Adrenal gland (tissue), 12 donors: Measurements from ENCODE around the gene SLC5A9. TPM values are rescaled to one million over a fixed set of nuclear protein-coding genes. Genes with fewer than 3 reads are reported as not detected.

Experiments
- DNase-seq, 7 donors: peaks; one replicate each; pipeline ENCODE4 v3.0.0-alpha.2; 2019 to 2020
- H3K27ac ChIP-seq, 5 donors: fragments of 200-600 bp; sonication (generic) in 4 of 5; 1 replicate in 3 of 5; 2 replicates in 2 of 5; pipeline versions ENCODE4 v1.5.1 to v1.8.0; 2016 to 2020; ENCODE audit warnings: mild to moderate bottlenecking in 1 of 5
- H3K27me3 ChIP-seq: fragments of 200-600 bp; 2 replicates; pipeline ENCODE4 v1.8.0; 2021
- H3K36me3 ChIP-seq, 2 donors: fragments of 200-600 bp; replicated peaks in 1 of 2; 1 replicate in 1 of 2; 2 replicates in 1 of 2; pipeline versions ENCODE4 v1.5.1 to v1.8.0; 2018 to 2022
- H3K4me1 ChIP-seq, 2 donors: fragments of 200-600 bp; replicated peaks in 1 of 2; 1 replicate in 1 of 2; 2 replicates in 1 of 2; pipeline versions ENCODE4 v1.5.1 to v1.8.0; 2018 to 2021
- H3K4me3 ChIP-seq, 4 donors: fragments of 200-600 bp; sonication (generic) in 3 of 4; one replicate each; pipeline ENCODE4 v1.5.1; 2016 to 2018
- H3K9me3 ChIP-seq, 3 donors: fragments of 200-600 bp; sonication (generic) in 1 of 3; replicated peaks in 1 of 3; 1 replicate in 2 of 3; 2 replicates in 1 of 3; pipeline versions ENCODE4 v1.5.1 to v1.8.0; 2016 to 2021
- CTCF ChIP-seq, 6 experiments: fragments of 450-650 bp in 4 of 6; fragments of 200-600 bp in 2 of 6; sonication (generic) in 1 of 6; IDR thresholded peaks; 1 replicate in 5 of 6; 2 replicates in 1 of 6; pipeline versions ENCODE4 v1.5.1 to v1.8.0; 2016 to 2021; ENCODE audit warnings: antibody characterized with exemption in 6 of 6, mild to moderate bottlenecking in 2 of 6, moderate library complexity in 1 of 6
- POLR2A ChIP-seq, 2 donors: fragments of 450-650 bp; IDR thresholded peaks; one replicate each; pipeline ENCODE4 v1.6.1; 2017; ENCODE audit warnings: antibody characterized with exemption in 2 of 2, mild to moderate bottlenecking in 2 of 2, moderate library complexity in 1 of 2
- WGBS, 4 donors: extraction: QIAGEN DNeasy Blood & Tissue Kit in 2 of 4; methylation state at CpG; one replicate each; pipeline versions ENCODE4 v1.1.5 to v1.1.7; 2013 to 2017; 5-methylcytosine and 5-hydroxymethylcytosine counted together
- intact Hi-C, 2 donors: fragments of 100-400 bp; cut with DNase I; formaldehyde crosslinking; loops; one replicate each; pipeline versions ENCODE4 v1.14.1 to v1.15.0; 2022 to 2023
- polyA plus RNA-seq, 3 donors: library from polyadenylated mRNA; stranded (reverse); fragments of 200-250 nt in 2 of 3; fragments of 350-450 nt in 1 of 3; fragmentation: Illumina TruSeq in 1 of 3; extraction: RNeasy Lipid Tissue Mini Kit (QIAGEN cat#74804) in 1 of 3; gene quantifications; one replicate each; pipeline ENCODE4 v1.2.3, GENCODE V29; 2013 to 2014
- total RNA-seq, 9 donors: library from RNA; depleted of rRNA in 4 of 9; stranded (reverse); fragments of >200 nt in 4 of 9; fragments of 120-200 nt in 1 of 9; fragmentation: NEBNext Ultra II Directional in 1 of 9; extraction: Animal tissue kit (Norgen Biotek cat#: 25700) in 1 of 9; gene quantifications; one replicate each; pipeline versions ENCODE4 v1.1.0 to v1.2.4, GENCODE V29; 2013 to 2023
- donor health status: healthy with polysubstance abuse.
- donor health status: Bipolar disorder and iron deficiency.
- donor health status: DM: yes; HTN: yes; CAD: no.
- donor health status: DM: no; HTN: no; CAD: no.
- donor health status: DM: no; HTN: no; CAD: no.
- donor health status: DM: yes; HTN: yes; CAD: no.

The SLC5A9 gene
- total and polyA plus RNA-seq, 12 donors, result 0.11 to 0.83 (median 0.22) TPM; not detected in 3

GRCh38 chr1:48227165-48228013 is 4.9 kb downstream of the SLC5A9 start:
- Histone ChIP-seq H3K36me3 (no peaks in the 10 kb centered on the region), H3K27me3 (no peaks in the 10 kb centered on the region), H3K4me3 (no peak overlapping the region), H3K4me1 (no peaks in the 10 kb centered on the region), H3K9me3 (no peaks in the 10 kb centered on the region), H3K27ac (no peak overlapping the region)
- intact Hi-C loops, result no loop called here
- peak in 1 of 7 donors; percentile 9 for DNase-seq
- WGBS, 4 donors, result 75 to 80% (median 76%) methylated on average over 10 of the region's 10 CpGs
- no peak for TF ChIP-seq POLR2A (IDR thresholded peaks at IDR 0.05)
- TF ChIP-seq CTCF (IDR thresholded peaks at IDR 0.05), result no peak

- Histone ChIP-seq H3K27ac (no peak overlapping the region), H3K4me1 (no peaks in the 10 kb centered on the region), H3K4me3 (no peak overlapping the region), H3K9me3 (no peaks in the 10 kb centered on the region), H3K27me3 (no peaks in the 10 kb centered on the region), H3K36me3 (no peaks in the 10 kb centered on the region)
- no peak for DNase-seq
- WGBS, 4 donors, result 70 to 74% (median 70%) methylated on average over 5 of the region's 5 CpGs
- intact Hi-C loops, result no loop called here
- TF ChIP-seq CTCF (IDR thresholded peaks at IDR 0.05) (no peak), POLR2A (IDR thresholded peaks at IDR 0.05) (no peak)
Measured at GRCh38 chr1:48228156-48228555, 5.6 kb downstream of the SLC5A9 start.

GRCh38 chr1:48229317-48229716 is 6.8 kb downstream of the SLC5A9 start:
- intact Hi-C loops, result no loop called here
- Histone ChIP-seq H3K4me1 (no peaks in the 10 kb centered on the region), H3K9me3 (no peaks in the 10 kb centered on the region), H3K27me3 (no peaks in the 10 kb centered on the region), H3K4me3 (no peak overlapping the region), H3K36me3 (no peaks in the 10 kb centered on the region), H3K27ac (no peak overlapping the region)
- no peak for DNase-seq
- WGBS, 4 donors, result 85 to 88% (median 86%) methylated on average over 5 to 6 of the region's 6 CpGs
- no peak for TF ChIP-seq CTCF (IDR thresholded peaks at IDR 0.05)
- TF ChIP-seq POLR2A (IDR thresholded peaks at IDR 0.05), result no peak

GRCh38 chr1:48230236-48230635 is 7.7 kb downstream of the SLC5A9 start:
- intact Hi-C loops, result no loop called here
- 84 to 88% (median 88%) methylated on average over 4 of the region's 4 CpGs for WGBS, 4 donors
- no peaks in the 10 kb centered on the region for H3K4me1 ChIP-seq

More at GRCh38 chr1:48230236-48230635, 7.7 kb downstream of the SLC5A9 start:
- Histone ChIP-seq H3K4me3 (no peak overlapping the region), H3K9me3 (no peaks in the 10 kb centered on the region), H3K27me3 (no peaks in the 10 kb centered on the region), H3K36me3 (no peaks in the 10 kb centered on the region), H3K27ac (no peak overlapping the region)
- no peak for TF ChIP-seq POLR2A (IDR thresholded peaks at IDR 0.05)
- TF ChIP-seq CTCF (IDR thresholded peaks at IDR 0.05), result no peak
- DNase-seq, result no peak
